GM18498 (cell line): Measurements from ENCODE around the gene OR4K1.
"Not testable (repeated sequence)": the region's sequence is repeated elsewhere in the genome, so short reads cannot be mapped to it uniquely, and the experiment has no call there.

ENCODE experiments used
- ATAC-seq: cut with Tn5 transposase; IDR thresholded peaks from one replicate; pipeline ENCODE4 v1.9.1; 2021; ENCODE audit warnings: mild to moderate bottlenecking, moderate library complexity; ENCODE audit not compliant: unreplicated experiment

The OR4K1 gene, protein sequence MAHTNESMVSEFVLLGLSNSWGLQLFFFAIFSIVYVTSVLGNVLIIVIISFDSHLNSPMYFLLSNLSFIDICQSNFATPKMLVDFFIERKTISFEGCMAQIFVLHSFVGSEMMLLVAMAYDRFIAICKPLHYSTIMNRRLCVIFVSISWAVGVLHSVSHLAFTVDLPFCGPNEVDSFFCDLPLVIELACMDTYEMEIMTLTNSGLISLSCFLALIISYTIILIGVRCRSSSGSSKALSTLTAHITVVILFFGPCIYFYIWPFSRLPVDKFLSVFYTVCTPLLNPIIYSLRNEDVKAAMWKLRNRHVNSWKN

DNA sequence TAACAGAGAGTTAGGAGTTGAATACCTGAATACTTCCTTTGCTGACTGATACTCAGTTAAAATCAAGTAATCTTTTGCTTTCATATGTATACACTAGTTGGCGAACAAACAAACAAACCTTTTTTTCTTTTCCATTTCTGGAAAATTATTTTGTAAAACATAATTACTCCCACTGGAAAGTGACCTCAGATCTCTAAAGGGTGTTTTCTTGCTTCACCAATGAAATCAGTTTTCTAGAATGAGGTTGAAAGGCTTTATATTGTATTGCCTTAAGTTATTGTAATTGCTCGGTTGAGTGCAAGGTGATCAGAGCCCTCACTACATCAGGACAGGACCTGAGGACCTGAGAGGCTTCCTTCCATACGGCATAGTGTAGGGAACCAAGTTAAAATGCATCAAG is at the start of gene OR4K1:
Gene OR4K1, plus strand, starts transcription at position 301 of the 400 bp plus-strand sequence. CDS start 4,750 bp downstream, outside the sequence.
- no peak for ATAC-seq

DNA sequence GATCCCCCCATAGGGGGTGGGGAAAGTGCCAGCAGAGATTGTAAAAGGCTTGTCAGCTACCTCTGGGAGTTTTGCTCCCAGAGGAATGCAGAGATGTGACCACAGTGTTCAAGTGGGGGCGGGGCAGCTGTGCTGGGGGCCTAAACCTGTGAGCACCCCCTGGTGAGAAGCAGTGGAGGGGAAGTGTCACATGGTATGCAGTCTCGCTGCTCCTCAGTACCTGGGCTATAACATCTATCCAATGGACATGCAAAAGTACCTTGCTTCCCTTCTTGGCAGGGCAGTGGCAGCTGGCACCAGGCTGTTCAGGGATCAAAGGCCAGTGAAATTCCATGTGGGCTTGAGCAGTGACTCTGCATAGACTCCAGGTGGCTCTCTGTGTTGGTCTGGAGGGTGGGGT is 35.4 kb upstream of the OR4K1 start:
- ATAC-seq, result no peak

DNA sequence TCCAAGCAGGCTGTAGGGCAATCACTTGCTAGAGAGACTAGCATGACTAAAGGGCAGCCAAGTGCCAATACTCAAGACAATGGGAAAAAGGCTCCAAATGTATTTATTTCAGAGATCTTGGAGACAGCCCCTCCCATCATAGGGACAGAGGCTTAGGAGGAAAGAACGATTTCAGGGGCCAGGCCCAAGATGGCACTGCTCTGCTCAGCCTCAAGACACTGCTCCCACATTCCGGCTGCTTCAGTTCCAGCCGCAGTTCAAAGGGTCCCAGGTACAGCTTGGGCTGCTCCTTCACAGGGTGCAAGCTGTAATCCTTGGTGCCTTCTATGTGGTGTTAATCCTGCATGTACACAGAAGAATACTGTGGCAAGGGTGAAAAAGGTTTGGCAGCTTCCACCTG is 29.7 kb upstream of the OR4K1 start:
- no peak for ATAC-seq

DNA sequence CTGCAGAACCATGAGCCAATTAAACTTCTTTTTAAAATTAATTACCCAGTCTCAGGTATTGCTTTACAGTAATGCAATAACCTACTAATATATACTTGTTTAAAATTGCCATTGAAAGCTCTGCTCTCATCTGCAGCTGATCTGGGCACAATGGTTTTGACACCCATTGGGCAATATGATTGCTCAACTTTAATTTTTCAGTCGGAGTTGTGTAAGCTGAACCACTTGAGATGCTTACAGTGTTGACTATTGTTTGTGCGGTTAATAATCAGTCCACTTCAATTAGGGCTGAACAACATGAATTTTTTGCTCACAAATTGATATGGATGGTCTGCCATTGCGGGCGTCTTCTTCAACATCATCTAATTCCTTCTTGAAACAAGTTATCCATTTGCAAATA is 28.3 kb upstream of the OR4K1 start:
- no peak for ATAC-seq

DNA sequence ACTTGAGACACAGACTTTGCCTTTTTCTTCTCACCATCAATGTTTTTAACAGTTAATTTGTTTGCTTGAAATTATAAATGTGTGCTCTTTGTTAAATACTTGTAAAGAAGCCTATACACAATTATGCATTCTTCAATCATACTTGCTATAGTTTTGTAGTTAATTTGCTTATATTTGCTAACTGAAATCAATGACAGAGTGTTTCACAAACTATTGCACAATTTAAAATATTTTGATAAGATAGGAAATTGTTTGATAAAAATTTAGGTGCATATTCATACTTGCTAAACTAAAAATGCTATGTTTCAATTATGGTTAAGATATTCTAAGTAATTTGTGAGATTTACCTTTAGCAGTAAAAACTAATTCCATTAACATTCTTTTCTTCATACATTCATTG is 24.1 kb upstream of the OR4K1 start:
- ATAC-seq, result no peak

DNA sequence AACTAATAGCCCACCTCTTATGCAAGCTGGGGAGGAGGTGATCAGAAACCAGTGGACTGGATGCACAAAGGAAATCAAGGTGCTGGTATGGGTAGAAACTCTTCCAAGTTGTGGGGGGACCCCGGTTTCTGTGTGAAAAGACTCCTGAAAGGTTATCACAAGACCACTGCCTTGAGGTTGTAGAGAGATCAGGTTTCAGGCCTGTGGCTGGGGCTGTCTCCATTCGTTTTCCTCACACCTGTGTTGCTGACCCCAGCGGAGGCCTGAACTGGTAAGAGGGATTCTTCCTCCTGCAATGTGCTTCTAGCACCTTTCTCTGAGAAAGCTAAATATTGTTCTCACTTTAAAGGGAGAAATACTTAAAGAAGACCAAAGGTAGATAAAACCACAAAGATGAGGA is 19.6 kb upstream of the OR4K1 start:
- no peak for ATAC-seq

DNA sequence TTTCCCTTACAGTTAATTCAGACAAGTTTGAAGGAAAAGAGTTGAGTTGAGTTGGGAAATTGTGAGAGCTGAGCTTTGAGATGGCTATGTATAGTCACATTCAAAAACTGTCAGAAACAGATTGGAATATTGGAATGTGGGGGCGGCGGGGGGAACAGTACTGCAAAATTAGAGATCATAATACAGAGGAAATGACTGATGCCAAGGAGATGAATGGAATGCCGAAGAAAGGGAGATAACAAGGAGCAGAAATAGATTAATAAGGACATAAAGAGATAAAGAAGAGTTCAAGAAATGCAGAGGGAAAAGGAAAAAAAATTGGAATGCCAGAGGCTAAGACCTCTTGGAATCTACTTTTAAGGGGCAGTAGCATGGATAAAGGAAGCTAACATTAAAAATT is 13.5 kb upstream of the OR4K1 start:
- ATAC-seq, result no peak

DNA sequence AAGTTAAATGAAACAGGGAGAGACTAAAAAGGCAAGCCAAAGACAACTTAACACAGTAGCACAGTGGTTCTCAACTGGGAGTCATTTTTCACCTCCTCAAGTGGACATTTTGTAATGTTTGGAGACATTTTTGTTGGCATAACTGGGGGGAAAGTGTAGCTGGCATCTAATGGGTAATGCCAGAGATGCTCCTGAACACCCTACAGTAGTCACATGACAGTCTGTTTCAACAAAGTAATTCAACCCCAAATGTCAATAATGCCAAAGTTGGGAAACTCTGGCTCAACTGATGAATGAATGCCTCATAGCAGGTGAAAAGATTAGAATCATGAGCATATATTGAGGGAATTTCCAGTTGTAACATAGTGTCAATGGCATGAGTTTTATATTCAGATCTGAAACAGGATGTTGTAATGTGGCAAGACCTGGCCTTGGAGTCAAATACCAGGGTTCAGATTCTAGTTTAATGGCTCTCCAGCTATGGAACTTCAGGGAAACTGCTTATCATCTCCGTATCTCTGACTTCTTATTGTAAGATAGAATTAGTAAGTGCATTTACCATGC is 12.7 kb upstream of the OR4K1 start:
- no peak for ATAC-seq

DNA sequence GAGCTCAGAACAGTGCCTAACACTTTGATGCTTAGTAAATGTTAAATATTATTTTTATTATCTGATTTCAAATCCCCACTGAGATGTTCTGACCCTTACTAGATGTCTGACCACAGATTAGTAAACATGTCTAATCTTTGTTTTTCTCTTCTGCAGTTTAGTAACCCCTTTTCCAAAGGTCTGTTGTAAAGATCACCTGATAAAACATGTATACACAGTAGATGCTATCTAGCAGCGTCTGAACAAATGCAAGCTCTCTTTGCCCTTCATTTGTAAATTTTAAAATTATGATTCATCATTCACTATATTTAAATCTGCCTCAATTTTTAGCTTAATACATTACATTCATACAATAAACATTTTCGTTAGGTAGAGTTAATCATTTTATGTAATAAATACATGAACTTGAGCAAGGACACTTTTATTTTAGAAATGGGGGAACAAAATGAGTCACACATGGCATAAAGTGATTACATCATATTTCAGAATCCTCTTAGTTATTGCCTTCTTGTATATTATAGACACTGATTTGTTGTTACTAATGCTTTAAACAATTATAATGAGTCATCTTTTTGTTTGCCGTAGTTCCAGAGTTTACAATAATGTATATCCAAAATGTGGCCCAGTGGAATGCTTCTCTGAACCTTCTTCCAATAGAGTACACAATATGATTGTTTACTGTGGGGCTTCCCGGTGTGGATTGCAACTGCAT is 12.0 kb upstream of the OR4K1 start:
- ATAC-seq, result no peak

DNA sequence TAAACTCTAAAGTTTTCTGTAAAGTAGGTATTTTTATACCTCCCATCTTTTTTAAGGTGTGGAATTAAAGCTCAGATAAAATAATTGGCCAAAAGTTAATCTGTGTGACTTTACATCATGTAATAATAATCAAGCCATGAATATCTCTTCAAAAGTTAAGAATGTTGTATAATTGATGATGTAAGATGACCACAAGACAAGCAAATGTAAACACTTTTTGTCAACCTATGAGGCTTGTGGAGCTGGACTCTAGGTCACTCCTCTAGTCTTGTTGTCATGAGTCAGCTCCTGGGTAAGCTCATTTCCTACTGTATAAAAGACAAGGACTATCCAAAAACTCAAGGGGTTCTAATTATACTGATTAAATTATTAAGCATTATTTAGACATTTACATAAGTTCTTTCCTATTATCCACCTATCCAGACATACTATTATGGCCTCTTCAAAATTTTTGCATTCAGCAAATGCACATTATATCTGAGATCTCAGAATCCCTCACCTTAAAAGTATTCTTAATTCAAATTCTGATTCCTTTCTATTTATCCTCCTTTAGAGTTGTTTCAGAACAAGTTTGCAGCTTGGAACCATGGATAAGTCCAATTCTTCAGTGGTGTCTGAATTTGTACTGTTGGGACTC is 10.6 kb upstream of the OR4K1 start, which contains the start of gene OR4K5:
Gene OR4K5, plus strand, starts transcription at position 587 of the 637 bp plus-strand sequence. Its CDS starts 0 bp downstream, at position 587.
- no peak for ATAC-seq

DNA sequence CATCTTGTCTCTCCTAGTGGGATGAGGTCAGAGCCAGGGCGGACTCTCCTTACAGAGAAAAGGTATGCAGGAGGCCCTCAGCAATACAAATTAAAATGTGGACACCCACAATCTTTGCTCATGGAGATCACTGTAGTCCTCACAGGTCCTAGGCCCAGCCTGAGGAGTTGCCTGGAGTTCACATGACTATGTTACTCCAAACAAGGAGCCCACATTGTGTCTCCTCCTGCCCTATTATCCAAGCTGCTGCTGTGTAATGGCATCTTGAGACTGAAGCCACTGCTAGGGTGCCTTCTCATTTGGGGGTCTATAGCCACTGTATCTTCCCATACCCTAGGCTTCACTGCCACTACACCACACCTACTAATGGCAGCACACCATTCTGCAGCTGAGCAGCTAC is 11.0 kb downstream of the OR4K1 start:
- no peak for ATAC-seq

DNA sequence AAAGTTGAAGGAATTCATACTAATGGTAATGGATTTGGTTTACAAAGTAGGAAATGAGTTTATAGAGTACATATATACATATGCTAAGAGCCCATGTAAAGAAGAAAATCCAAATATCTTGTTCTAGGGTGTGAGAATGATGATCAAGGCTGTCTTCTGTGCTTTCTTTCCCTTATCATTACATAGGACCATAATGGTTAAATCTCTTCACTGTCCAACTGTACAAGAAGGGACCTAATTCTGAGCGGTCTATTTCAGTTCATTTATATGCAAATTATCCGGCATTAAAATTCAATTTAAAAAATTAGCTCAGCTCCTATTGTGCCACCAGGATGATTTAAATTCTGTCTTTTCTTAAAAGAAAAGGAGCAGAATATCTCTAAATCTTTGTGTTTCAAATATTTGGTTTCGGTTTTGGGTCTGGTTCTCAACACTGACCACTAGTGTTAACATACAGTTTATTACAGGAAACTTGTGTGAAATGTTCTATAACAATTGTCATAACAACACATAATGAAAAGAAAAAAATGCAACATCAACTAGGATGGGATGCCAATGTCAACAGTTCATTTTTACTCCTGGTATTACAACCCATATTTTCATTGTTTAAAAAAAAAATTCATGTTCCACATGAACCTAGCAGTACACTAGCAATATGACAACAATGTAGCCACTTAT is 16.8 kb downstream of the OR4K1 start:
- ATAC-seq, result no peak

DNA sequence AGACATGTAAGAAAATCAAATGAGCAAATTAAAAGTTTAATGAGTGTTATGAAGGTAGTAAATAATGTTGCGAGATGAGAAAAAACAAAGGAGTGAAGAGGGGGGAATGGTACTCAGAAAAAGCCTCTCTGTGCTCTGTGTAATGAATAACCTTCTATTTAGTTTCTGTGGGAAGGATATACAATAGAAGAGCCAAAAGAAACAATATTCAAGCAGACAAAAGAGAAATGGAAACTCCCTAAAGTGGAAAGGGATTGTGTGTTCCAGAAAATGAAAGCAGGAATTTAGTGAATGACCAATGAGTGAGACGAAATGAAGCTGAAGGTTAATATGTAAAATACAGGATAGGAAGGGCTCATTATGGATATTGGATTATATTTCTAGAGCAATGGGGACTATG is 18.5 kb downstream of the OR4K1 start:
- no peak for ATAC-seq

DNA sequence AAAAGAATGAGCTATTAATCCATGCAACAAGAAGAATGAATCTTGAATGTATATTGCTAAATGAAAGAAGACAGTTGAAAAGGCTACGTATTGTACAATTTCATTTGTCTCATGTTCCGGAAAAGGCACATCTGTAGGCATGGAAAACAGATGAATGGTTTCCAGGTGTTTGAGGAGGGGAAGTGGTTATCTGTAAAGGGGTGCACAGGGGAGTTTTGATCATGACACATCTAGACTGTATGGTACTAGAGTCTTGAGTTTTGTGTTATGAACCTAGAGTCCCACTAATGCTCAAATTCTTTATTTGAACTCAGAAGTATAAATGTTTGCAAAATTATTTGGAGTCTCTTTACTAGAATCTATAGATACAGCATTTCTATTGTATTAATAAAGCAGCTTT is 39.0 kb downstream of the OR4K1 start:
- not testable (repeated sequence) for ATAC-seq

DNA sequence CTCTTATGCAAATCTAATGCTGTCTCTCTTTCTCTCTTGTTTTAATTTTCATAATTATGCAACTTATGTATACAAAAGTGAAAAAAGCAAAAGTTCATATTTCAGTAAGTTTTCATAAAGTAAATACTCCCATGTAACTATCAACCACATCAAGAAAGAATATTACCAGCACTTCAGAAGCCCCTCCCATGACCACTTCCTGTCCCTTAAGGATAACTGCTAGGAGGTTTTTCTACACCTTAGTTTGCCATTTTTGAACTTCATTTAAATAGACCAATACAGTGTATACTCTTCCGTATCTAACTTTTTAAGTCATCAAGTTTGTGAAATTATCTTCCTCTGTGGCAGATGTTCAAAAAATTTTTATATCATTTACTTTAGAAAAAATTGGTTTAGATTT is 44.1 kb downstream of the OR4K1 start:
- ATAC-seq, result no peak

DNA sequence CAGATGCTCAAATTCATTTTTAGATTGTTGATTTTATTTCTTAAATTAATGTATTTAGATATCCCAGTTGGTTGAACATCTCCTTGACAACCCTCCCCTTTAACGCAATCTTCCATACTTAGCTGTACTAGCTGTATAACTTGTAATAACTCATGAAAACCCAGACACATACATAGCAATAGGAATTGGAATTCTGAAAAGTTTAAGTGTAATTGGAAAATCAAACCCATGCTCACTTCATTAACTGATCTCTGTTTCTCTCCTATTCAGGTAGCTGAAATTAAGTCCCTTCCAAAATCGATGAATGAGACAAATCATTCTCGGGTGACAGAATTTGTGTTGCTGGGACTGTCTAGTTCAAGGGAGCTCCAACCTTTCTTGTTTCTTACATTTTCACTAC is 44.6 kb downstream of the OR4K1 start, which contains the start of gene OR4K15:
Gene OR4K15, plus strand, starts transcription at position 301 of the 400 bp plus-strand sequence. Its CDS starts 0 bp downstream, at position 301.
- ATAC-seq, result no peak
